ENCODE data around the gene ZNF441. TPM values are rescaled to one million over a fixed set of nuclear protein-coding genes. Genes with fewer than 3 reads are reported as not detected.

Gene ZNF441
- total and polyA plus RNA-seq, 10 of the 15 experiments (the other 5 are each of a cell fraction or from before 2014, with no cell fraction given): 1.0 to 9.4 (median 4.3) TPM

DNA sequence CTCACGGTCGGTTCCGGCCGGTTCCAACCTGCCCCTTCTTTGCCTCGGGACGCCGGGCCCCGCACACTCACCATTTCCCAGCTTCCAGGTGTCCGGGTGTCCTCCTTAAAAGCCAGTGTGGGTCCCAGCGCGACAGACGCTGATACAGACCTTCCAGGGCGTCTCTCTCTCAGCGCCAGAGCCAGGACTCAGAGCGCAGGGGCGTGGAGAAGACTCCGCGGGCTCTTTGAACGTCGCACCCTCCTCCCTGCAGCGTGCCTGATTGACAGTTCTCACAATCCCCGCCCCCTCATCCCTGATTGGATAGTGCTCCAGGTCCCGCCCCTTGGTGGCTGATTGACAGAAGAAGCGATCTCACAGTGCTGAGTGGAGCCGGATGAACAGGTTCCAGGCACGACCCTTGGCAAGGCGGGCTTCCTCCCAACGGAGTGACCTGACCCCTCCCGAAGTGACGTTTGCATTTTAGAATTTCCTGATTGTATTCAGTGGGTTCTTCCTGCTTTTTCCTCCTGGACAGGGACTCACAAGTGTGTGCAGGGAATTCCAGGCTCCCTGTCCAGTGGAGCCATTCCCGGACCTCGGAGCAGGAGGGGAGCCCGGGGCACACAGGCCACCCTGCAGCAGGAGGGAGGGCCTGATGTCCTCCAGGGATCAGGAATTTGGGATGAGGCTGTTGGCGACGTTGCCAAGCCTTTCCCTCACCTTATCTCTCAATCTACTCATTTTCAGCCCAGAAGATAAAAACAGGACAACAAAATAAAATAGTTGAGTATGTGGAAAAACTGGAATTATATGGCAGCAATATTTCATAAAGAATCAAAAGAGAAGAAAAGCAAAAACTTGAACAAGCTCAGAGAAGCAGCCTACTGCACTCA is 27.8 kb upstream of the ZNF441 start, which contains the start of gene ZNF823 (continued):
- TF ChIP-seq, protein P1, sequence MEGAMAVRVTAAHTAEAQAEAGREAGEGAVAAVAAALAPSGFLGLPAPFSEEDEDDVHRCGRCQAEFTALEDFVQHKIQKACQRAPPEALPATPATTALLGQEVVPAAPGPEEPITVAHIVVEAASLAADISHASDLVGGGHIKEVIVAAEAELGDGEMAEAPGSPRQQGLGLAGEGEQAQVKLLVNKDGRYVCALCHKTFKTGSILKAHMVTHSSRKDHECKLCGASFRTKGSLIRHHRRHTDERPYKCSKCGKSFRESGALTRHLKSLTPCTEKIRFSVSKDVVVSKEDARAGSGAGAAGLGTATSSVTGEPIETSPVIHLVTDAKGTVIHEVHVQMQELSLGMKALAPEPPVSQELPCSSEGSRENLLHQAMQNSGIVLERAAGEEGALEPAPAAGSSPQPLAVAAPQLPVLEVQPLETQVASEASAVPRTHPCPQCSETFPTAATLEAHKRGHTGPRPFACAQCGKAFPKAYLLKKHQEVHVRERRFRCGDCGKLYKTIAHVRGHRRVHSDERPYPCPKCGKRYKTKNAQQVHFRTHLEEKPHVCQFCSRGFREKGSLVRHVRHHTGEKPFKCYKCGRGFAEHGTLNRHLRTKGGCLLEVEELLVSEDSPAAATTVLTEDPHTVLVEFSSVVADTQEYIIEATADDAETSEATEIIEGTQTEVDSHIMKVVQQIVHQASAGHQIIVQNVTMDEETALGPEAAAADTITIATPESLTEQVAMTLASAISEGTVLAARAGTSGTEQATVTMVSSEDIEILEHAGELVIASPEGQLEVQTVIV (IDR thresholded peaks at IDR 0.05; ENCODE audit: borderline replicate concordance, partially characterized antibody): no peak
- TF ChIP-seq YY1 (IDR thresholded peaks at IDR 0.05; ENCODE audit: low read depth, low read length): no peak
- TF ChIP-seq RFX5 (IDR thresholded peaks at IDR 0.05; ENCODE audit: low read depth, low read length): no peak
- TF ChIP-seq RB1 (IDR thresholded peaks at IDR 0.05; ENCODE audit: borderline replicate concordance): no peak
- TF ChIP-seq CHD2 (IDR thresholded peaks at IDR 0.05; ENCODE audit: borderline replicate concordance, low read depth, low read length): peak; percentile 82; the same call in 1 of the 2 replicates
- TF ChIP-seq NR2F1 (conservative IDR thresholded peaks at IDR 0.05): no peak
- TF ChIP-seq, protein P2, sequence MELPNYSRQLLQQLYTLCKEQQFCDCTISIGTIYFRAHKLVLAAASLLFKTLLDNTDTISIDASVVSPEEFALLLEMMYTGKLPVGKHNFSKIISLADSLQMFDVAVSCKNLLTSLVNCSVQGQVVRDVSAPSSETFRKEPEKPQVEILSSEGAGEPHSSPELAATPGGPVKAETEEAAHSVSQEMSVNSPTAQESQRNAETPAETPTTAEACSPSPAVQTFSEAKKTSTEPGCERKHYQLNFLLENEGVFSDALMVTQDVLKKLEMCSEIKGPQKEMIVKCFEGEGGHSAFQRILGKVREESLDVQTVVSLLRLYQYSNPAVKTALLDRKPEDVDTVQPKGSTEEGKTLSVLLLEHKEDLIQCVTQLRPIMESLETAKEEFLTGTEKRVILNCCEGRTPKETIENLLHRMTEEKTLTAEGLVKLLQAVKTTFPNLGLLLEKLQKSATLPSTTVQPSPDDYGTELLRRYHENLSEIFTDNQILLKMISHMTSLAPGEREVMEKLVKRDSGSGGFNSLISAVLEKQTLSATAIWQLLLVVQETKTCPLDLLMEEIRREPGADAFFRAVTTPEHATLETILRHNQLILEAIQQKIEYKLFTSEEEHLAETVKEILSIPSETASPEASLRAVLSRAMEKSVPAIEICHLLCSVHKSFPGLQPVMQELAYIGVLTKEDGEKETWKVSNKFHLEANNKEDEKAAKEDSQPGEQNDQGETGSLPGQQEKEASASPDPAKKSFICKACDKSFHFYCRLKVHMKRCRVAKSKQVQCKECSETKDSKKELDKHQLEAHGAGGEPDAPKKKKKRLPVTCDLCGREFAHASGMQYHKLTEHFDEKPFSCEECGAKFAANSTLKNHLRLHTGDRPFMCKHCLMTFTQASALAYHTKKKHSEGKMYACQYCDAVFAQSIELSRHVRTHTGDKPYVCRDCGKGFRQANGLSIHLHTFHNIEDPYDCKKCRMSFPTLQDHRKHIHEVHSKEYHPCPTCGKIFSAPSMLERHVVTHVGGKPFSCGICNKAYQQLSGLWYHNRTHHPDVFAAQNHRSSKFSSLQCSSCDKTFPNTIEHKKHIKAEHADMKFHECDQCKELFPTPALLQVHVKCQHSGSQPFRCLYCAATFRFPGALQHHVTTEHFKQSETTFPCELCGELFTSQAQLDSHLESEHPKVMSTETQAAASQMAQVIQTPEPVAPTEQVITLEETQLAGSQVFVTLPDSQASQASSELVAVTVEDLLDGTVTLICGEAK (IDR thresholded peaks at IDR 0.05; ENCODE audit: borderline replicate concordance): peak; percentile 59; the same call in 1 of the 2 replicates
- no peak for TF ChIP-seq WRNIP1 (IDR thresholded peaks at IDR 0.05; ENCODE audit: borderline replicate concordance, low read depth, low read length)
- peak; percentile 22 to 57; a peak in 1 of 4 replicates for TF ChIP-seq BHLHE40 (IDR thresholded peaks at IDR 0.05; ENCODE audit: borderline replicate concordance in 1 of 2, low read depth in 2 of 2, low read length in 1 of 2)
- TF ChIP-seq, protein P3, sequence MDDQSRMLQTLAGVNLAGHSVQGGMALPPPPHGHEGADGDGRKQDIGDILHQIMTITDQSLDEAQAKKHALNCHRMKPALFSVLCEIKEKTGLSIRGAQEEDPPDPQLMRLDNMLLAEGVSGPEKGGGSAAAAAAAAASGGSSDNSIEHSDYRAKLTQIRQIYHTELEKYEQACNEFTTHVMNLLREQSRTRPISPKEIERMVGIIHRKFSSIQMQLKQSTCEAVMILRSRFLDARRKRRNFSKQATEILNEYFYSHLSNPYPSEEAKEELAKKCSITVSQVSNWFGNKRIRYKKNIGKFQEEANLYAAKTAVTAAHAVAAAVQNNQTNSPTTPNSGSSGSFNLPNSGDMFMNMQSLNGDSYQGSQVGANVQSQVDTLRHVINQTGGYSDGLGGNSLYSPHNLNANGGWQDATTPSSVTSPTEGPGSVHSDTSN (IDR thresholded peaks at IDR 0.05; ENCODE audit: insufficient replicate concordance, low read depth, low read length): peak; percentile 95
- TF ChIP-seq, protein P4, sequence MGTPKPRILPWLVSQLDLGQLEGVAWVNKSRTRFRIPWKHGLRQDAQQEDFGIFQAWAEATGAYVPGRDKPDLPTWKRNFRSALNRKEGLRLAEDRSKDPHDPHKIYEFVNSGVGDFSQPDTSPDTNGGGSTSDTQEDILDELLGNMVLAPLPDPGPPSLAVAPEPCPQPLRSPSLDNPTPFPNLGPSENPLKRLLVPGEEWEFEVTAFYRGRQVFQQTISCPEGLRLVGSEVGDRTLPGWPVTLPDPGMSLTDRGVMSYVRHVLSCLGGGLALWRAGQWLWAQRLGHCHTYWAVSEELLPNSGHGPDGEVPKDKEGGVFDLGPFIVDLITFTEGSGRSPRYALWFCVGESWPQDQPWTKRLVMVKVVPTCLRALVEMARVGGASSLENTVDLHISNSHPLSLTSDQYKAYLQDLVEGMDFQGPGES (IDR thresholded peaks at IDR 0.05): peak; percentile 76
- TF ChIP-seq ZNF384 (IDR thresholded peaks at IDR 0.05; ENCODE audit: borderline replicate concordance, low read depth, low read length): no peak
- peak; percentile 50; the same call in 1 of the 2 replicates for TF ChIP-seq HDGF (IDR thresholded peaks at IDR 0.05)
- TF ChIP-seq, protein P5, sequence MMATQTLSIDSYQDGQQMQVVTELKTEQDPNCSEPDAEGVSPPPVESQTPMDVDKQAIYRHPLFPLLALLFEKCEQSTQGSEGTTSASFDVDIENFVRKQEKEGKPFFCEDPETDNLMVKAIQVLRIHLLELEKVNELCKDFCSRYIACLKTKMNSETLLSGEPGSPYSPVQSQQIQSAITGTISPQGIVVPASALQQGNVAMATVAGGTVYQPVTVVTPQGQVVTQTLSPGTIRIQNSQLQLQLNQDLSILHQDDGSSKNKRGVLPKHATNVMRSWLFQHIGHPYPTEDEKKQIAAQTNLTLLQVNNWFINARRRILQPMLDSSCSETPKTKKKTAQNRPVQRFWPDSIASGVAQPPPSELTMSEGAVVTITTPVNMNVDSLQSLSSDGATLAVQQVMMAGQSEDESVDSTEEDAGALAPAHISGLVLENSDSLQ (IDR thresholded peaks at IDR 0.05): peak; percentile 98
- TF ChIP-seq ZNF622 (IDR thresholded peaks at IDR 0.05): no peak
- no peak for TF ChIP-seq BRCA1 (IDR thresholded peaks at IDR 0.05; ENCODE audit: low read depth, low read length)
- TF ChIP-seq CHD1 (IDR thresholded peaks at IDR 0.05; ENCODE audit: low read depth, low read length): no peak
- 0 out of 2 replicates have a peak, but pooled peaks have one; percentile 20 for TF ChIP-seq TCF7 (IDR thresholded peaks at IDR 0.05; ENCODE audit: borderline replicate concordance)
- peak; percentile 54 for TF ChIP-seq NR2C1 (IDR thresholded peaks at IDR 0.05)
